Measurements from ENCODE around the gene SCAANT1.

SCAANT1 gene

DNA sequence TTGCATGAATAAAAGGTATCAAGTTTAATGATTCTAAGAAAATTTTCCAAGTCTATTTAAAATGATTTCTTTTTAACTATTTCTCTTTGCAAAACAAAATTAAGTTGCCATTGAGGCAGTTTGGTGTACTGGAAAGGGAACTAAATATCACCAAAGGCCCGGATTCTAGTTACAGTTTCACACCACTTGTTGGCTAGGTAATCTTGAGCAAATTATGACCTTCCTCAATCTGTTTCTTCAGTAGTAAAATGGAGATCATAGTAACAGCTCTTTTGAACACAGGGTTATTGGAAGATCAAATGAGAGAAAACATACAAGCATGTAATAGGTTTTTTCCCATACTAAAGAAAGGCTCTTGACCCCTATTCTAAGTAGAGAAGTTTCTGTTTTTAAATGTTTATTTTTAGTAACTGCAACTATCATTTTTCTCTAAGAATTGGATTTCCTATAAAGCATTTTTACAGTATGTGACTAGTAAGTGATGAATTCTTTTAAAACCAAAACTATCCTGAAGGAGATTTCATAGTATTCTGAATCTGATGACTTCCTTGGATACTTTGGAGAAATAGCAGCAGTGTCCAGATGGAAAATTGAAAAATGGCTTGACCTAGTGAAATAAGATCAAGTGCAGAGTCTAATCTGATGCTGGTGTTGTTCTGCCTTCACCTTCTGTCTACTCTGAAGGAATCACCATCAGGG, 15.7 kb downstream of the SCAANT1 start:
- DNase-seq = no peak

DNA sequence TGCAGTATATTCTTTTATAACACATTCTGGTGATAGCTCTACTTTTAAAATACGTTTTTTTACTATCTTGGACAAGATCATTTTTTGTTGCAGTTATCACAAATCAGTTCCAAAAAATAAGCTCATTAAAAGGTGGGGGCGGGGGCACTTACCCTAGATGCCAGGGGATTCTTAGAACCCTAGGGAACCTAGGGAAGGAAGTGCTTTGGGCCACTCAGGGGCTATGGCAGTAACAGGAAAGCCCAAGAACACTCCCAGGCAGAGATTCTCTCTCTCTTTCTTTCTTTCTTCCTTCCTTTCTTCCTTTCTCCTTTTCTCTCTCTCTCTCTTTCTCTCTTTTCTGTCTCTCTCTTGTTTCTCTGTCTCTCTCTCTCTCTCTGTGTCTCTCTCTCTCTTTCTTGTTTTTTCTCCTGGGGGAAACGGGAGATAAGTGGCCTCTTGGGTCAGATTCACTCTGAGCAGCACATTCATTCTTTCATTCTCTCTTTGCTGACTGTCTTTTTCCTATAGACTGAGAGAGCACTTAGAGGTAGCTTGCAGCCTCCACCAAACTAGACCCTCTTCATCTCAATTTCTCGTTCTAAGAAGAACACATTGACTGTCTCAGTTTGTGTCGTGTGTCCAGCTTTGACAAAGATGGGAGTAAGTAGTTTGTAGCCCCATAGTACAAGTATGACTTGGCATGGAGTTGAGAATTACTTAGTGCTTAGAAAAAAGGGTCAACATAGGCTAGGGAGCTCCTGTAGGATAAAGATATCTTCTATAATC, 16.6 kb downstream of the SCAANT1 start:
- DNase-seq = no peak

DNA sequence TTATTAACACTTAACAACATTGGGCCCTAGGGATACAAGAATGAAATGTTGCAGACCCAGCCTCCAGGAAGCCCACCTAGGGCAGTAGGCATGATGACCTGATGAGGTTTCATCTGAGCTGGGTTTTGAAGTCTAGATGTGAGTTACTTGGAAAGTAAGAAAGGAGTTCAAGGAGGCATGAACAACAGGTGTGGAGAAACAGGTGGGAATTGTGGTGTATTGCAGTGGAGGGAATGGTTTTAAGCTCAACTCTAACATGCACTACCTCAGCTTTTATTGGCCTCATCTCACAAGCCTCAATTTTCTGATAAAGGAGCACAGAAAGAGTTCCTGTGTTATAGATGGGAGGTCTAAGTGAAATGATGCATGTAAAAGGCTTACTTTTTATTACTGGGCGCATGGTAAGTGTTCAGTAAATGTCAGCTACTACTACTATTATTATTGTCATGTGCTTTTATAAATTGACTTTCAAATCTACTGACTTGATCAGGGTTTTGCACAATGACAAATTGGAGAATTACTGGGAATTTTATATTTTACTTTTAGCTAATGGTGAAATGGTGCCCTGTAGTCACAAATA, 19.3 kb downstream of the SCAANT1 start:
- no peak for DNase-seq

DNA sequence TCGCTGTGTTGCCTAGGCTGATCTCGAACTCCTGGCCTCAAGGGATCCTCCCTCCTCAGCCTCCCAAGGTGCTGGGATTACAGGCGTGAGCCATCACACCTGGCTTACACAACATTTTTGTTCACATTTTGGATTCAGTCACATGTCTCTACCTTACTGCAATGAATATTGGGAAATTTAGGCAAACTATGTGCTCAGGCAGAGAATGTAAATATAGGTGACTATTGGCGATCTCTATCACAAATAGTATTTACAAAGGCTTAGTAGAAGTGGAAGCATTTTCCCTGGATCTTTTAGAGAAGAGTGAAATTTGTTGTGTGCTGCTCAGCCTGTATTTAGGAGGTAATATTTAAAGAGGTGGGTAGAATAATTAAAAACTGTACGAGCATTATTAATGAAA, 20.7 kb downstream of the SCAANT1 start:
- no peak for DNase-seq

DNA sequence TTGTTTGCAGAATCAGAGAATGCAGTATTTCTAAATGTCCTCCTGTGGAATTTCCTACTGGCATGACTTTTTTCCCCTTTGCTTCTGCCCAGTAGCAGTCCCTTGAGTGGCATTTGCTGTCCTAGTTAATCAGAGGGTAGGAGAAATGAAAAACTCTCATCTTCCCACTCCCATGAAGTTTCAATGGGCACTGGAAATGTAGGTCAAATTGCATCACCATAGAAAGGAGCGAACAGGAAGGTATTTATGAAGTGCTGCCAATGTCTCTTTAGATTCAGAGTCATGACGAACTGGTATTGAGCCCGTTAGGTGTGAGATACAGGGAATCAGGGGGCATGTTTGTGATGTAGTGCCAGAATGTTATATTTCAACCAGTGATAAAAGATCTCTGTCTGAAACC, 25.3 kb downstream of the SCAANT1 start:
- no peak for DNase-seq

DNA sequence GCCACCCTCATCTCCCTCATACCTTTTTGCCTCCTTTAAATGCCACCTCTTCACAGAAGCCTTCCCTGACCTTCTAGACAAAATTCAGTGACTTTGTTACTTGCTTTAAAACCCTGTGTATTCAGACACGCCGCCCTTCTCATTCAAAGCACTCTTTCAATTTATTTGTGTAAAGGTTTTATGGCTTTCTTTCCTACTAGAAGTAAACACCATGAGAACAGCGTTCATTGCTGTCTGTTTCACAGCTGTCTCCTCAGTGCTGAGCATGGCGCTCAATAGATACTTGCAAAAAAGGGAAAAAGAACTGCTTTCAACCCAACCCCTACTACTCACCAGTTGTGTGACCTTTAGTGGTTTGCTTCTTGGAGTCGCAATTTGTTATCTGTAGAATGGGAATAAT, 31.5 kb downstream of the SCAANT1 start:
- no peak for DNase-seq

DNA sequence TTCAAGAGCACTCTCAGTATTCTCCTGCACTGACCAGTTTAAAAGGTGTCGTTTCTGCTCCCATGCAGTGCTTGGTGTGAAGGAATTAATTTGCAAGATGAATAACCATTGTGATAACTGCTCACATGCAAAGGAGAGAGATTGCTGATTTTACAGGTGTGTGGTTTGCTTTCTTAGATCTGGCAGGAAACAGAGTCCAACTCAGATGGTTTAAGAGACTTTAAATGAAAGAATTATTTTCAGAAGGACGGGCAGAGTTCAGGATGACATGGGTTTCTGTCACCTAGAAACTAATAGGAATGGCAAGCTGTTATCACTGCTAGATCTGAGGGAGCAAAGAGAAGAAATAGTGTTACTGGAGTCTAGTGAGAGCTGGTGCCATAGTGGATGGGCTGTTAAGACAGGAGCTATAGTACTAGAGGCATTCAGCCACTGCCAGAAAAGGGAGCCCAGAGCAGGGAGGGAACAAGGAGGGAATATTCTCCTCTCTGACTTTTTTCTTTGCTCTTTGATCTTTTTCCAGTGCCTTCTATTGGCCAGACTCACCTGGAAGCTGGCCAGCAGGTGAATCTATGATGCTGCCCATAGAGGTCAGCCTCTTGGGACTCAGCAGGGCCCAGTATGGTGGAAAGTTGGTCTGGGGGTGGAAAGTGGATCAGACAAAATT, 33.7 kb downstream of the SCAANT1 start:
- no peak for DNase-seq

DNA sequence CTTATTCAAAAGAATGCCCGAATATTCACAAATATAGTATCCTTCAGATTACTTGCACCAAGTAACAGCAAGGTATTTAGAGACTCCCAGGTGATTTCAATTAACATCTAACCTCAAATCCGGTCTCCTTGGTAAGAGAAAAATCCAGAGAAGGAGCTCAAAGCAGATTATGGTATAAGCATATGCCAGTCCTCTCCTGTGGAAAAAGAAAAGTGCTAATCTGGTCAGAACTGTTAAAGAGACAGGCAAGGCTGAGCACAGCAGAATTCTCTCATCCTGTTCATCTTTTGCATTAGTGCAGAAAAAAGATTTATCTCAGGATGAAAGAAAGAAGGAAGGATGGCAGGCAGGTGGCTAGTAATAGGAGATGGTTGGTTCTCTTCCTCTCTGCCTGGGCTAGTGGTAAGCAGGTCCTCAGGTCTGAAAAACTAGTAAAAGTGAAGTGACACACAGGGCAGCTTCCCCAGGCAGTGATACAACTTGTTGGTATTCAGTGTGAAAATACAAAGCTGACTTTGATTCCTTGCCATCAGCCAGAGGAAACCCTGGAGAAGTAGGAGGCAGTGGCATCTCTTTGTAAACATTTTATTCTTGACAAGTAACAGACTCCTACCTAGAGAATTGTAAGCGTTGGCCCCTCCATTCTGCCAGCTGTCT, 34.3 kb downstream of the SCAANT1 start:
- no peak for DNase-seq

DNA sequence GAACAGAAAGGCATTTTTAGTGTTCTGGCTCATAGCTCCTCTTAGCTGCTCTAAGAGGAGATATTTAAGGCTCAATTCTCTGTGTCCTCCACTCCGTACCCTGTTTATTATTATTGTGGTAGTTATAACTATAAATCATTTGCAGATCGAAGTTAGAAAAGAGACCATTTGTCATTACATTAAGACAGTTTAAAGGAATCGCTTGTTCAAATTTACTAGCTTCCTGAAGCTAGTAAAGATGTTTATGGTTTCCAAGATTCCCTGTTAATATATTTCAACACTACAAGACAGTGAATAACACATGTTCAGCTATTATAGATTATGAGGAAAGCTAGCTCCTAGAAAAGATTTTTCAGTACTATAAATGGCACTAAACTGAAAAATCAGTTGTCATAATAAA, 35.9 kb downstream of the SCAANT1 start:
- DNase-seq = no peak

DNA sequence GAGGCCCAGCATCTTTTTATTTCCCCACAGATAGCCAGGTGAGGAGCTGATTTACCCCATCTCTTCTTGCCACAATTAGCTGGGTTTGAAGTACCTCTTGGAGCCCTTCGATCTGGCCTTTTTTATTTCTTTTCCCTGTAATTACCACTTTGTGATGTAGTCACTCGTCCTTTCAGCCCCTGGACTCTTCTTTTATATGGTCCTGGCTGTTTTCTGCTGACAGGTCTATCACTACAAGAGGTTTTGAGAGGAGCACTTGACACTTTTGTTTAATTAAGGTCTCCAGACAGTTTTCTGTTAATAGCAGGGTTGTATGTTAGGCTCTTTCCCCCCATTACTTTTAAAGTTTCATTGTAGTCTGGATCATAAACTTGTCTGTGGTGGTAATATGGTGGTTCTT, 36.7 kb downstream of the SCAANT1 start:
- peak; percentile 54 for DNase-seq

DNA sequence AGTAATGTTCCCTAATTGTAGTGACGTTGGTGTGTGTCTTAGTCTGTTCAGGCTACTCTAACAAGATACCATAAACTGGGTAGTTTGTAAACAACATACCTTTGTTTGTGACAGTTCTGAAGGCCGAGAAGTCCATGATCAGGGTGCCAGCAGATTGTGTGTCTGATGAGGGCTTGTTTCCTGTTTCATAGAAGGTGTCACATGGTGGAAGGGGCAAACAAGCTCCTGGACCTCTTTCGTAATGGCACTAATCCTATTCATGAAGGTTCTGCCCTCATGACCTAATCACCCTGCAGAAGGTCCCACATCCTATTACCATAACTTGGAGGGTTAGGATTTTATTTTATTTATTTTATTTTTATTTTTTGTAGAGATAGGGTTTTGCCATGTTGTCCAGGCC, 37.4 kb downstream of the SCAANT1 start:
- DNase-seq = no peak

DNA sequence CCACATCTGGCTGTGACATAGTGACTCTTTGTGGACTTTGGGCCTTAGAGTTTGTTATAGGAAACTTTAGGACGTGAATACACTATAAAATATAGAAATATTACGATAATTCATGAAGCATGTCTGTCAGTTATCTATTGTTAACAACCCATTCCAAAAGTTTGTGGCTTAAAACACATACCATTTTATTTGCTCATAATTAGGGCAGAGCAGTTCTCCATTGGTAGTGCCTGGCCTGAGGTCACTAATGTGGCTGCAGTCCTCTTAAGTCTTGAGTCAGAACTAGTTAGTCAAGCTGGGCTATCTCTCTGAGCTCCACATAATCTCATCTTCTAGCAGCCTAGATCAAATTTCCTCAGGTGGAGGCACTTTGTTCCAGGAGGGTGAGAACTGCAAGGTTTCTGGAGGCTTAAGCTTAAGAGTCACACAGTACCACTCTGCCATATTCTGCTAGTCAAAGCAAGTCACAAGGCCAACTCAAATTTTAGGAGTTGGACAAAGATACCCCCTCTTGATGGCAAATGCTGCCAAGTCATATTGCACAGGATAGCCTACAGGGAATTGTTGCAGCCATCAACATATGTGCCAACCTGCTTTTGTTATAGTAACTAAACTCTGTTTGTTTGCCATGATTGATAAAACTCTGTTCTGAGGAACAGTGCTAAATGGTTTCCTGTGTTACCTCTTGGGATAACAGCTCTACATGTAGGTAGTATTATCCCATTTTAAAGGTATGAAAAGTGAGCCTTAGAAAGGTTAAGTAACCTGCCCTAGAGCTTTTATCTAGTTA, 39.9 kb downstream of the SCAANT1 start:
- no peak for DNase-seq

DNA sequence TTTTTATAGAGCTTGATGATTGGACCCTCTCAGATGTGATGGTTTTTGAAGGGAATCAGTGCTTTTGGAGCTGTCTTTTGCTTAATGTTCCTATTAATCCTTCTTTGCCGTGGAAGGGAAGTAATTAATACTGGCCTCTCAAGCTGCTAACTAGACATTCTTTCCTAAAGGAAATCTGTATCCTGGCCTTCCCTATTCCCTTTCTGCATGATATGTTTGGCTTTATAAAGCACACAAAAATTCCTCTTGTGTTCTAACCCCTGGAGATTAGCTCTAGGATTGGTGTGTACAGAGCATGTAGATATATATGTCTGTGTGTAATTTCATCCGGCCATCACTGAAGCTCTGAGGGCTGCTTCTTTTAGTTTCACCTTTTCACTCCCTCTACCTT, 41.6 kb downstream of the SCAANT1 start:
- no peak for DNase-seq

DNA sequence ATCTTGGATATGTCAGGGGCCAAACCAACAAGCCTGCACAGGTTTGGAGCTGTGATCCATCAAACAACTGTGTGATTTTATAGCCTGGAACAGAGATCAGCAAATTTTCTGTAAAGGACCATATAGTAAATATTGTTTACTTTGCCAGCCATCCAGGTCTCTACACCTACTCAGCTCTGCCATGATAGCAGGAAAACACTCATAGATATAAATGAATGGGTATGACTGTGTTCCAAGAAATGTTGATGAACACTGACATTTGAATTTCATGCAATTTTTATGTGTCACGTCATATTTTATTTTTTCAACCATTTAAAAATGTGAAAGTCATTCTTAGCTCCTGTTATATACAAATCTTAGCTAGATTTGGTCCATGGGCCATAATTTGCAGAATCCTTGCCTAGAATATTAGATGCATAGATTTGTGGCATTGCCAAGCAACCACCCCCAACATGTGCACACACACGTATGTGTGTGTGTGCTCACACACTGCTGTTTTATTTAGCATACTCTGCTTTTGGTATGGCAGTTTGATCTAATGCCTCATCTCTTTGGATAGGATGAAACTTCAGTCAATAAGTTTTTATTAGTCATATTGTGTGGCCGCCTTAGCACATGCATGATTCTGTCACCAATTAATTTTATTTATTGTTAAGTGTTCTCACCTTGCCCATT, 42.1 kb downstream of the SCAANT1 start:
- no peak for DNase-seq

DNA sequence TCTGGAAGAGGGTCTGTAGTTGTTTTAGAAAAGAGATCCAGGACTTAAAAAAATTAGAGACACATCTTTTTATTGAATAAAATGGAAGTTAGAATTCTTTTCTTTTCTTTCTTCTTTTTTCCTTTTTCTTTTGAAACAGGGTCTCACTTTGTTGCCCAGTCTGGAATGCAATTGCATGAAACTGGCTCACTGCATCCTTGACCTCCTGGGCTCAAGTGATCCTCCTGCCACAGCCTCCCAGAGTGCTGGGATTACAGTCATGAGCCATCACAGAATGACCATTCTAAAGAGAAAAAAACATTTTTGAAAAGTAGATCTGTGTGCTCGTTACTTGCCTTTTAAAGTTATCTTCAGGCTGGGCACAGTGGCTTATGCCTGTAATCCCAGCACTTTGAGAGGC, 45.0 kb downstream of the SCAANT1 start:
- DNase-seq = no peak

DNA sequence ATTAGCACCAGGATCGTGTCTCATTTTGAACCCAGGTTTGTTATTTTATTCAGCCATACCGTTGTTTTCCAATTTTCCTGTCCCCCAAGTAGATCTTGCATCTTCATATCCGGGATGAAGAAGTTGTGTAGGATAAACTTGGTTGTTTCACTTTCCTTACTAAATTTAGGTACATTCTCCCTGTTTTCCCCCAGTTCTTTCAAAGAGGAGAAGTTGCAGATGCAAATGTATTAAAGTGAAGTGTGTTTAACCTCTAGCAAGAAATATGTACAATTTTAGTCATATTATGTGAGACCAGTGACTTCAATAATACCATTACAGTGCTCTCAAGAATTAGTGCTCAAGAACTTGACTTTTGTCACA, 47.2 kb downstream of the SCAANT1 start:
- no peak for DNase-seq

DNA sequence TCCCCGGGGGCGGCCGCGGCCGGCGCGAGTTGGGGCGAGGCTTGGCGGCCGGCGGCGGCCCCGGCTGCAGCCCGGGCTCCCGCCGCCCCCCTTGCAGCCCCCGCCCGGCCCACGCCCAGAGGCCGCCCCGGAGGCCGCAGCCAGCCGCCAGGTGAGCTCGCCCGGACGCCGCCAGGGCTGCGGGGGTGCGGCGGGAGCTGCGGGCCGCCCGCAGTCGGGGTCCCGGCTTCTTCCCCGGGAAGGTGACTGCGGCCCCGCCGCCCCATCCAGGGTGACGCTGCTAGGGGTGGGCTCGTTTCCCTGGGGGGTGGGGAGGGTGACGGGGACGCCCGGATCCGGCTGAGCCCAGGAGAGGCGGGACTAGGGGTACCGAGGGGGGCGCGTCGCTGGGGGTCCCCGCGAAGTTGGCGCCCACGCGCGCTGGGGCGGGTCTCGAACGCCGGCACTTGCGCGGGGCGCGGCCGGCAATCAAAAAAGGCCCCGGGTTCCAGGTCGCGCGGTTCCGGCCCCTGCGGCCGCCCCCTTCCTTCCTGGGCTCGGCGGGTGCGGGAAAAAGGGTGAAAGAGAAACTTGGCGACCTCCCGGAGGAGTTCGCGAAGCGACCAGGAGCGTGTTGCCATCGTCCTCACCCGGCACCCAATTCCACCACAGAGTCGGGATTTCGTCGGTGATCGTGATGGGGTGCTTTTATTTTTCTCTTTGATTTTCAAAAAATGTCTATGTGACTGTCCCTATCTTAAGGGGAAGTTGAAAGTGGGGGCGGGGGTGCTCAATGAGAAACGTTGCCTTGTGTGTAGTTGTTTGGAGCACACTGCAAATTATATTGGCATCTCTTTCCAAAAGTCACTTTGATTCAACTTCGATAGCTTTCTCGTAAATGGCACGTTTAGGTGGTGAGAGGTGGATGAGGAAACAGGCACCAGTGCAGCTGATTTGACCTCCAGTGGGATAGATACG, 47.9 kb downstream of the SCAANT1 start:
- DNase-seq = no peak

DNA sequence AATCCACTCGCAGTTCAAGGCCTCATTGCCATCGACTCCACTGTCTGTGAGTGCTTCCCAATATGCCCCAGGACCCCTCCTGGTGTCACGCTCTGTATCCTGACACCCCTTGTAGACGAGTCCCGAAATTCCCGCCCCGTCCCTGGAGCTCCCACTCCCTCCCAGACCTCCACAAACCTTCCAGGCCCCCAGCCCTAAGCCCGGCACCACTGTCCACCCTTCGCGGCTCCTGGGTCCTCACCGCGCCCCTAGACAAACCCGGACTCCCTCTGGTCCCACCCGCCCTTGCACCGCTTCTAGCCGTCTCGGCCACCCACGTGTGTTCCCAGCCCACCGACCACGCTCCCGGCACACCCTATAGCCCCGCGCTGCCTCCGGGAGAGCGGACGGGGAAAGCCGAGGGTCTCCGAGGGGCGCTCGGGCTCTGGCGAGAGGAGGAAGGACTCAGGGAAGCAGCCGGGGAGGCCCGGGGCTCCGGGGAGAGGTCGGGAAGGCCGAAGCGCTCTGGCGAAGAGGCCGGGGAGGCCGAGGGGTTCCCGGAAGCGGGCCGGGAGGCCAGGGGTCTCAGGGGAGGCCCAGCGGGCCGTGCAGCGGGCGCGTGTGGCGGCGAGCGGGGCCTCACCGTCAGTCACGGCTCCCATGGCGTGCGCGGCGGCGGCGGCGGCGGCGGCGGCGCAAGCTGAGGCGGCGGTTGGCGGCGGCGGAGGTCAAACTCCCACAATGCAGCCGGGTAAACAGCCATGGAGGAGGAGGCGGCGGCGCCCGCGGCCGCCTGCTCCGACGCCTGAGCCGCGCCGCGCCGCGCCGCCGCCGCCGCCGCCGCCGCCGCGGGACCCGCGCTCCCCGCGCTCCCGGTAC, 48.8 kb downstream of the SCAANT1 start, which contains the start of the genes ATXN7 and THOC7:
ATXN7 (plus strand) TSS at position 718 of the 858 bp plus-strand sequence. CDS start 48,732 bp downstream, outside the sequence.
THOC7 (minus strand) TSS at position 656 of the 858 bp plus-strand sequence; CDS start at position 641, 15 bp downstream.
- no peak for DNase-seq

DNA sequence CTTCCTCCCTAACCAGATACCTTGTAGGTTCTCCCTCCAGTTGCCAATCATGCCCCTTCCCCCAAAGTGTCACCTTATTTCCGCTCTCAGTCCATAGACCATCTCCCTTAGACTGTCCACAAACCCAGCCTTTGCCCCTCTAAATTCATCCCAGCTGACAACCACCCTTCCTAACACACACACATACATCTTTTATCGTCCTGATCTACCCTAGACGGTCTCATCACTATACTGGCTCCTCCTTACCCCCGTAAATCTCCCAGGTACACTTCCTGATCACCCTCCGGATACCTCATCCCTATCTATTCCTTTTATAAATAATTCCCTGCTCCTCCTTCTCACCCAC, 49.4 kb downstream of the SCAANT1 start:
- DNase-seq = no peak
